ENCODE results near the gene PRKAG3. TPM values are rescaled to one million over a fixed set of nuclear protein-coding genes. Genes with fewer than 3 reads are reported as not detected.

Gene PRKAG3
- total and polyA plus RNA-seq, 2 donors (not counting 3 experiments of a cell fraction or from before 2014, with no cell fraction given), result not detected

- Histone ChIP-seq H2AFZ (ENCODE audit: low read depth, low read length) (no peak overlapping the region), H3K79me2 (ENCODE audit: control insufficient read depth, insufficient read depth, low read length) (no peaks in the 10 kb centered on the region), H3K4me2 (ENCODE audit: insufficient read depth, low read length) (no peak overlapping the region), H3K9ac (replicated peaks; ENCODE audit: extremely low read depth, insufficient read depth, low read length) (no peak overlapping the region), H3K9me3 (replicated peaks; ENCODE audit: control insufficient read depth, insufficient read depth, low read length) (no peaks in the 10 kb centered on the region), H4K20me1 (replicated peaks; ENCODE audit: control insufficient read depth, extremely low read depth, insufficient read depth, low read length) (no peaks in the 10 kb centered on the region), H3K9me1 (replicated peaks; ENCODE audit: control insufficient read depth, extremely low read depth, insufficient read depth, low read length) (no peaks in the 10 kb centered on the region), H3K27me3 (ENCODE audit: control insufficient read depth in 2 of 2, insufficient read depth in 2 of 2, low read length in 2 of 2) (peaks cover 0 to 3% of the 10 kb centered on the region in 2 experiments), H3K36me3 (ENCODE audit: control insufficient read depth in 2 of 2, extremely low read depth in 1 of 2, insufficient read depth in 2 of 2, low read length in 2 of 2) (no peaks in the 10 kb centered on the region), H3K4me1 (ENCODE audit: control insufficient read depth, extremely low read depth, insufficient read depth, low read length) (no peaks in the 10 kb centered on the region), H3K4me3 (replicated peaks in 1 of 3; ENCODE audit: insufficient read depth in 1 of 3, low read depth in 1 of 3, low read length in 3 of 3) (no peak overlapping the region), H3K27ac (ENCODE audit: insufficient read depth, low read depth, low read length) (no peak overlapping the region)
- FAIRE-seq, result no peak
- intact Hi-C loops (cut with micrococcal nuclease) (no loop called here), dilution Hi-C loops (cut with MboI; ENCODE audit: extremely low pct_ligation_motif_present, low sequenced_read_pairs) (no loop called here)
- no TSS peak for BruUV-seq (replicated peaks)
- no peak for DNase-seq (ENCODE audit: low read depth, low spot score)
- TF ChIP-seq POLR2AphosphoS5 (IDR thresholded peaks at IDR 0.05; ENCODE audit: insufficient read depth, low read depth, low read length), result no peak
- no peak for TF ChIP-seq FOS (IDR thresholded peaks at IDR 0.05; ENCODE audit: borderline replicate concordance, insufficient read depth, low read length)
- no peak for TF ChIP-seq MYC (IDR thresholded peaks at IDR 0.05; ENCODE audit: low read depth, low read length)
- no peak for TF ChIP-seq JUN (IDR thresholded peaks at IDR 0.05; ENCODE audit: borderline replicate concordance, insufficient read depth, insufficient read length, low read depth)
- TF ChIP-seq GATA2 (IDR thresholded peaks at IDR 0.05; ENCODE audit: insufficient read depth, insufficient read length, low read depth, low read length), result no peak
- TF ChIP-seq MAX (IDR thresholded peaks at IDR 0.05; ENCODE audit: insufficient read depth, insufficient read length), result no peak
- no peak for TF ChIP-seq CTCF (IDR thresholded peaks at IDR 0.05; ENCODE audit: extremely low read depth in 1 of 2, insufficient read depth in 1 of 2, low read depth in 1 of 2, low read length in 2 of 2)
- POLR2A ChIA-PET, result no interaction called here
- CTCF ChIA-PET, result interaction anchor here (1.0 to 4.7 kb wide), 3 partner anchors 10 to 42 kb away, joined by 3 to 17 read pairs (median 7); partner anchors contain the start of gene CYP27A1
These were observed 8.3 kb downstream of the PRKAG3 start for GRCh38 chr2:218823196-218823855.

Data from endothelial cell of umbilical vein (primary cell).